HepG2 (cell line): ENCODE measurements around the gene MAP3K8. TPM values are rescaled to one million over a fixed set of nuclear protein-coding genes. Genes with fewer than 3 reads are reported as not detected.

ENCODE experiments used
- CCDC6 ChIP-seq: sonication (generic); formaldehyde crosslinking; IDR thresholded peaks from 2 replicates; pipeline ENCODE4 v1.8.1; 2022; ENCODE audit warnings: mild to moderate bottlenecking, missing genetic modification reagents, moderate library complexity
- FOXP4 ChIP-seq: sonication (generic); formaldehyde crosslinking; IDR thresholded peaks from 2 replicates; pipeline ENCODE4 v1.4.0; 2020; ENCODE audit warnings: missing genetic modification reagents
- NR1H2 ChIP-seq: sonication (generic); formaldehyde crosslinking; IDR thresholded peaks from 2 replicates; pipeline ENCODE4 v1.8.1; 2022; ENCODE audit warnings: low read depth, missing genetic modification reagents, borderline replicate concordance
- PAWR ChIP-seq: sonication (generic); formaldehyde crosslinking; IDR thresholded peaks from 2 replicates; pipeline ENCODE4 v1.4.0; 2020; ENCODE audit warnings: missing genetic modification reagents, mild to moderate bottlenecking, borderline replicate concordance
- REL ChIP-seq: sonication (generic); formaldehyde crosslinking; conservative IDR thresholded peaks from 2 replicates; pipeline ENCODE4 v1.8.0; 2022; ENCODE audit warnings: mild to moderate bottlenecking, missing genetic modification reagents, moderate library complexity
- SKI ChIP-seq: fragments of 450-650 bp; IDR thresholded peaks from one replicate; pipeline ENCODE4 v1.6.1; 2018; ENCODE audit warnings: mild to moderate bottlenecking; ENCODE audit not compliant: partially characterized antibody
- SRSF4 ChIP-seq: fragments of 200-400 bp; formaldehyde crosslinking; IDR thresholded peaks from one replicate; pipeline ENCODE4 v1.6.1; 2018; ENCODE audit warnings: mild to moderate bottlenecking, low read depth, low read length, moderate library complexity; ENCODE audit not compliant: poor library complexity, severe bottlenecking
- TEAD3 ChIP-seq: optimal IDR thresholded peaks from 2 replicates; pipeline ENCODE3; 2016; ENCODE audit warnings: borderline replicate concordance
- ZNF18 ChIP-seq: sonication (generic); formaldehyde crosslinking; IDR thresholded peaks from 2 replicates; pipeline ENCODE4 v1.8.0; 2022; ENCODE audit warnings: mild to moderate bottlenecking, missing genetic modification reagents; ENCODE audit not compliant: insufficient replicate concordance
- ZNF446 ChIP-seq: sonication (generic); formaldehyde crosslinking; IDR thresholded peaks from 2 replicates; pipeline ENCODE4 v1.5.0; 2020; ENCODE audit warnings: mild to moderate bottlenecking, missing genetic modification reagents
- ZNF710 ChIP-seq: sonication (generic); formaldehyde crosslinking; IDR thresholded peaks from 2 replicates; pipeline ENCODE4 v1.5.0; 2020; ENCODE audit warnings: mild to moderate bottlenecking, missing genetic modification reagents, borderline replicate concordance
- ZNF772 ChIP-seq: sonication (generic); formaldehyde crosslinking; IDR thresholded peaks from 2 replicates; pipeline ENCODE4 v1.5.0; 2020; ENCODE audit warnings: mild to moderate bottlenecking, missing genetic modification reagents
- ZSCAN25 ChIP-seq: sonication (generic); formaldehyde crosslinking; IDR thresholded peaks from 2 replicates; pipeline ENCODE4 v1.8.0; 2022; ENCODE audit warnings: mild to moderate bottlenecking, missing genetic modification reagents
- polyA plus RNA-seq, 8 experiments: library from polyadenylated mRNA; depleted of rRNA in 3 of 8; stranded (reverse) in 7 of 8; unstranded in 1 of 8; fragments of >200 nt; fragmentation: Illumina TruSeq in 4 of 8; extraction: Trizol in 4 of 8; gene quantifications; 2 replicates each; pipeline versions ENCODE4 v1.2.1 to v1.2.3, GENCODE V29; 2011 to 2016; ENCODE audit warnings: low read depth in 4 of 8, missing spikeins in 1 of 8, mixed read lengths in 1 of 8; ENCODE audit not compliant: insufficient read depth in 1 of 8
- total RNA-seq, 5 experiments: library from RNA; depleted of rRNA; stranded (reverse); fragments of >200 nt; fragmentation: Illumina TruSeq; extraction: Trizol; gene quantifications; 2 replicates each; pipeline ENCODE4 v1.2.3, GENCODE V29; 2016; ENCODE audit warnings: low read depth in 1 of 5
- TF ChIP-seq, protein P1 (sequence below): sonication (generic); formaldehyde crosslinking; IDR thresholded peaks from 2 replicates; pipeline ENCODE4 v1.4.0; 2020; ENCODE audit warnings: missing genetic modification reagents
- TF ChIP-seq, protein P2 (sequence below): sonication (generic); formaldehyde crosslinking; IDR thresholded peaks from 2 replicates; pipeline ENCODE4 v1.4.0; 2020; ENCODE audit warnings: missing genetic modification reagents, borderline replicate concordance
- TF ChIP-seq, protein P3 (sequence below): sonication (generic); formaldehyde crosslinking; IDR thresholded peaks from 2 replicates; pipeline ENCODE4 v1.4.0; 2020; ENCODE audit warnings: missing genetic modification reagents

Gene MAP3K8
- total and polyA plus RNA-seq, 2 of the 13 experiments (the other 11 are each of a cell fraction or from before 2014, with no cell fraction given), result 19.3 to 37.9 TPM

DNA sequence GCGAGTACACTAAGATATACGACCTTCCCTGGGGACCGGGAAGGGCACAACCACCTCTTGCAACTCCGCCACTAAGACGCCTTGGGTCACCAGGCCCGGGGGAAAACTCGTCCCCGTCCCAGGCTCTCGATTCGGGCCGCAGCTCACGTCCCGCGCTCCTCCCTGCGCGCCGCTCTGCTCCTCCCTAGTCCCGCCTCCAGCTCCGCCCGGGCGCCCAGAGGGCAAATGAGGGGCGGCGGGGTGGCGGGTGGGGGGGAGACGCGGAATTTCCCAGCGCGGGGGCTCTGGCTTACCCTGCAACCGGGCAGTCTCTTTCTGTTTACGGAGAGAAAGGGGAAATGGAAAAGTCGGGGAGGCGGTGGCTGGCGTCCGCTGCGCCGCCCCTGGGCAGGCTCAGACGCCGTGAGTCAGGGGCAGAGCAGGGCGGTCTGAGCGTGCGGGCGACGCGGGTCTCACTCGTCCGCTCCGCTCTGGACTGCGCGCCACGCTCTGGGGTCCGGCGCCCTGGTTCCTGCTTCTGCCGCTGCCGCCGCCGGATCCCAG, at the start of gene MAP3K8 (continued):
- TF ChIP-seq FOXP4 (CRISPR knock-in tag) (peak; percentile 53), SKI (peak; percentile 31), ZNF772 (peak; percentile 44), CCDC6 (CRISPR knock-in tag) (0 out of 2 replicates have a peak, but pooled peaks have one; percentile 24), REL (CRISPR knock-in tag) (no peak; the same call in 1 of the 2 replicates), ZSCAN25 (CRISPR knock-in tag) (peak; percentile 28; the same call in 1 of the 2 replicates), PAWR (CRISPR knock-in tag) (0 out of 2 replicates have a peak, but pooled peaks have one; percentile 41), TEAD3 (CRISPR knock-in tag) (peak; percentile 17), SRSF4 (no peak), NR1H2 (CRISPR knock-in tag) (no peak), ZNF710 (0 out of 2 replicates have a peak, but pooled peaks have one; percentile 10), ZNF18 (peak; percentile 17), ZNF446 (CRISPR knock-in tag) (no peak)
- TF ChIP-seq, protein P1, sequence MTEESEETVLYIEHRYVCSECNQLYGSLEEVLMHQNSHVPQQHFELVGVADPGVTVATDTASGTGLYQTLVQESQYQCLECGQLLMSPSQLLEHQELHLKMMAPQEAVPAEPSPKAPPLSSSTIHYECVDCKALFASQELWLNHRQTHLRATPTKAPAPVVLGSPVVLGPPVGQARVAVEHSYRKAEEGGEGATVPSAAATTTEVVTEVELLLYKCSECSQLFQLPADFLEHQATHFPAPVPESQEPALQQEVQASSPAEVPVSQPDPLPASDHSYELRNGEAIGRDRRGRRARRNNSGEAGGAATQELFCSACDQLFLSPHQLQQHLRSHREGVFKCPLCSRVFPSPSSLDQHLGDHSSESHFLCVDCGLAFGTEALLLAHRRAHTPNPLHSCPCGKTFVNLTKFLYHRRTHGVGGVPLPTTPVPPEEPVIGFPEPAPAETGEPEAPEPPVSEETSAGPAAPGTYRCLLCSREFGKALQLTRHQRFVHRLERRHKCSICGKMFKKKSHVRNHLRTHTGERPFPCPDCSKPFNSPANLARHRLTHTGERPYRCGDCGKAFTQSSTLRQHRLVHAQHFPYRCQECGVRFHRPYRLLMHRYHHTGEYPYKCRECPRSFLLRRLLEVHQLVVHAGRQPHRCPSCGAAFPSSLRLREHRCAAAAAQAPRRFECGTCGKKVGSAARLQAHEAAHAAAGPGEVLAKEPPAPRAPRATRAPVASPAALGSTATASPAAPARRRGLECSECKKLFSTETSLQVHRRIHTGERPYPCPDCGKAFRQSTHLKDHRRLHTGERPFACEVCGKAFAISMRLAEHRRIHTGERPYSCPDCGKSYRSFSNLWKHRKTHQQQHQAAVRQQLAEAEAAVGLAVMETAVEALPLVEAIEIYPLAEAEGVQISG (CRISPR knock-in tag), result 0 out of 2 replicates have a peak, but pooled peaks have one; percentile 11
- TF ChIP-seq, protein P2, sequence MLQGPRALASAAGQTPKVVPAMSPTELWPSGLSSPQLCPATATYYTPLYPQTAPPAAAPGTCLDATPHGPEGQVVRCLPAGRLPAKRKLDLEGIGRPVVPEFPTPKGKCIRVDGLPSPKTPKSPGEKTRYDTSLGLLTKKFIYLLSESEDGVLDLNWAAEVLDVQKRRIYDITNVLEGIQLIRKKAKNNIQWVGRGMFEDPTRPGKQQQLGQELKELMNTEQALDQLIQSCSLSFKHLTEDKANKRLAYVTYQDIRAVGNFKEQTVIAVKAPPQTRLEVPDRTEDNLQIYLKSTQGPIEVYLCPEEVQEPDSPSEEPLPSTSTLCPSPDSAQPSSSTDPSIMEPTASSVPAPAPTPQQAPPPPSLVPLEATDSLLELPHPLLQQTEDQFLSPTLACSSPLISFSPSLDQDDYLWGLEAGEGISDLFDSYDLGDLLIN, result 0 out of 2 replicates have a peak, but pooled peaks have one; percentile 50
- TF ChIP-seq, protein P3, sequence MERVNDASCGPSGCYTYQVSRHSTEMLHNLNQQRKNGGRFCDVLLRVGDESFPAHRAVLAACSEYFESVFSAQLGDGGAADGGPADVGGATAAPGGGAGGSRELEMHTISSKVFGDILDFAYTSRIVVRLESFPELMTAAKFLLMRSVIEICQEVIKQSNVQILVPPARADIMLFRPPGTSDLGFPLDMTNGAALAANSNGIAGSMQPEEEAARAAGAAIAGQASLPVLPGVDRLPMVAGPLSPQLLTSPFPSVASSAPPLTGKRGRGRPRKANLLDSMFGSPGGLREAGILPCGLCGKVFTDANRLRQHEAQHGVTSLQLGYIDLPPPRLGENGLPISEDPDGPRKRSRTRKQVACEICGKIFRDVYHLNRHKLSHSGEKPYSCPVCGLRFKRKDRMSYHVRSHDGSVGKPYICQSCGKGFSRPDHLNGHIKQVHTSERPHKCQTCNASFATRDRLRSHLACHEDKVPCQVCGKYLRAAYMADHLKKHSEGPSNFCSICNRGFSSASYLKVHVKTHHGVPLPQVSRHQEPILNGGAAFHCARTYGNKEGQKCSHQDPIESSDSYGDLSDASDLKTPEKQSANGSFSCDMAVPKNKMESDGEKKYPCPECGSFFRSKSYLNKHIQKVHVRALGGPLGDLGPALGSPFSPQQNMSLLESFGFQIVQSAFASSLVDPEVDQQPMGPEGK (CRISPR knock-in tag), result peak; percentile 96
